PC-3 (cell line): ENCODE measurements around the gene APOL2. TPM values are rescaled to one million over a fixed set of nuclear protein-coding genes. Genes with fewer than 3 reads are reported as not detected.

Experiments used
- ATAC-seq: fragments of 200-7000 bp; cut with Tn5 transposase; 2 replicates; pipeline ENCODE4 v1.9.1; 2020; ENCODE audit warnings: mild to moderate bottlenecking, moderate library complexity
- BruUV-seq: library from RNA; stranded (reverse); fragments of 400-500 nt; replicated peaks from 2 replicates; lab custom pipeline; 2021; lab: Mats Ljungman, UMichigan
- CTCF ChIA-PET: fragments of 300-600 bp; sonication (Branson Sonifier 250); formaldehyde crosslinking; loops from one replicate; lab custom pipeline; 2022; ENCODE audit warnings: antibody characterized with exemption; lab: Charles Lee
- POLR2A ChIA-PET: fragments of 300-600 bp; sonication (Branson Sonifier 250); formaldehyde crosslinking; loops from one replicate; lab custom pipeline; 2022; ENCODE audit warnings: antibody characterized with exemption; ENCODE audit not compliant: unreplicated experiment; lab: Charles Lee
- DNase-seq: peaks from one replicate; pipeline ENCODE4 v3.0.0-alpha.2; 2015
- H2AFZ ChIP-seq: fragments of 300-600 bp; sonication (generic); 2 replicates; pipeline ENCODE4 v1.6.0; 2016; ENCODE audit warnings: antibody characterized with exemption, low read length
- H3F3A ChIP-seq: fragments of 300-600 bp; sonication (generic); one replicate; pipeline ENCODE4 v1.6.0; 2017; ENCODE audit warnings: antibody characterized with exemption, low read length, control low read depth, mild to moderate bottlenecking; ENCODE audit not compliant: unreplicated experiment
- H3K27ac ChIP-seq: fragments of 300-600 bp; sonication (generic); 2 replicates; pipeline ENCODE4 v1.5.1; 2016; ENCODE audit warnings: mild to moderate bottlenecking, low read length
- H3K27me3 ChIP-seq: fragments of 300-600 bp; sonication (generic); 2 replicates; pipeline ENCODE4 v1.6.1; 2016; ENCODE audit warnings: low read length, mixed read lengths
- H3K36me3 ChIP-seq: fragments of 300-600 bp; sonication (generic); 2 replicates; pipeline ENCODE4 v1.6.1; 2016; ENCODE audit warnings: low read depth, mixed run types, low read length, mixed read lengths
- H3K4me1 ChIP-seq: fragments of 300-600 bp; sonication (generic); 2 replicates; pipeline ENCODE4 v1.5.1; 2016; ENCODE audit warnings: low read length; ENCODE audit not compliant: insufficient read depth
- H3K4me2 ChIP-seq: fragments of 300-600 bp; sonication (generic); 2 replicates; pipeline ENCODE4 v1.6.0; 2016; ENCODE audit warnings: low read length
- H3K4me3 ChIP-seq: fragments of 300-600 bp; sonication (generic); 2 replicates; pipeline ENCODE4 v1.5.1; 2016; ENCODE audit warnings: mild to moderate bottlenecking, low read length, mixed read lengths
- H3K79me2 ChIP-seq: fragments of 300-600 bp; sonication (generic); 2 replicates; pipeline ENCODE4 v1.6.1; 2017; ENCODE audit warnings: low read length, mixed read lengths
- H3K9ac ChIP-seq: fragments of 300-600 bp; sonication (generic); 2 replicates; pipeline ENCODE4 v1.6.0; 2016; ENCODE audit warnings: mild to moderate bottlenecking, low read length
- H3K9me2 ChIP-seq: fragments of 300-600 bp; sonication (generic); replicated peaks from 2 replicates; pipeline ENCODE4 v1.6.1; 2016; ENCODE audit warnings: mixed run types, low read length, mixed read lengths
- H3K9me3 ChIP-seq: fragments of 300-600 bp; sonication (generic); 2 replicates; pipeline ENCODE4 v1.6.1; 2016; ENCODE audit warnings: low read length, mixed read lengths
- H4K20me1 ChIP-seq: fragments of 300-600 bp; sonication (generic); 2 replicates; pipeline ENCODE4 v1.6.1; 2016; ENCODE audit warnings: low read length, mixed read lengths
- CTCF ChIP-seq: fragments of 300-600 bp; sonication (generic); conservative IDR thresholded peaks from 2 replicates; pipeline ENCODE4 v1.5.1; 2017; ENCODE audit warnings: antibody characterized with exemption, low read depth, mild to moderate bottlenecking, low read length
- EZH2 ChIP-seq: fragments of 300-600 bp; sonication (generic); IDR thresholded peaks from one replicate; pipeline ENCODE4 v1.6.1; 2017; ENCODE audit warnings: antibody characterized with exemption, mild to moderate bottlenecking, low read length; ENCODE audit not compliant: unreplicated experiment
- EZH2phosphoT487 ChIP-seq: fragments of 300-600 bp; sonication (generic); IDR thresholded peaks from 2 replicates; pipeline ENCODE4 v1.6.1; 2018; ENCODE audit warnings: mild to moderate bottlenecking, antibody characterized with exemption, low read length, borderline replicate concordance
- intact Hi-C: fragments of 100-400 bp; cut with micrococcal nuclease; formaldehyde crosslinking; loops from 2 replicates; pipeline ENCODE4 v1.9.0; 2023
- total RNA-seq: library from RNA; depleted of rRNA; stranded (reverse); fragments of >200 nt; gene quantifications from 2 replicates; pipeline ENCODE4 v1.2.3, GENCODE V29; 2014

The APOL2 gene
- total RNA-seq, 1 experiment from 2014 or later, result 9.7 TPM

DNA sequence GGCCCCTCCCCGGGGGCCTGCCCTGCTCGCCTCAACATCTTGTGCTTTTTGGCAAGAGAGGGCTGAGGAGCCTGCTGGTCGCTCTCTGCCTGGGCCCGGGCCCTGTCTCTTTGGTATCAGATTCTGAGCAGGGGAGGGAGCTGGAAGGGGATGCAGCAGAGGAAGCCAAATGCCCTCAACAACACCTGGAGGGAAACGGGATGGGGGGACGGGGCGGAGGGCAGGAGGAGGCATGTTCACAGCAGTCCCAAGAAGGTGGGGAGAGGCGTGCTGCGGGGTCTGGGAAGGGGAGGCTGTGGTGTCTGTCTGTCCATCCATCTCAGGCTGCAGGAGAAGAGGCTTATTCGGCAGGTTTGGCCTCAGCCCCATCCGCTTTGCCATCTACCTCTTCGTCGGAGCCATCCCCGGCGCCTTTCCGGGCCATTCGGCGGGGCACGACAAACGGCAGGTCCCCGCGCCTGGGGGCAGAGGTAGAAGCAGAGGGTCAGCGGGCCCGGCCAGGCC is 43.1 kb upstream of the APOL2 start:
- Histone ChIP-seq H3K4me1 (no peaks in the 10 kb centered on the region), H3F3A (no peaks in the 10 kb centered on the region), H3K27ac (no peak overlapping the region), H3K79me2 (no peaks in the 10 kb centered on the region), H3K9ac (no peak overlapping the region), H3K9me3 (no peaks in the 10 kb centered on the region), H3K36me3 (peaks cover 52% of the 10 kb centered on the region), H3K4me2 (no peak overlapping the region), H3K9me2 (no peaks in the 10 kb centered on the region), H2AFZ (no peak overlapping the region), H3K4me3 (no peak overlapping the region), H4K20me1 (no peaks in the 10 kb centered on the region), H3K27me3 (no peaks in the 10 kb centered on the region)
- no peak for DNase-seq
- ChIA-PET CTCF (no interaction called here), POLR2A (no interaction called here)
- intact Hi-C loops, result no loop called here
- TF ChIP-seq CTCF, result no peak
- TF ChIP-seq EZH2phosphoT487, result no peak
- TF ChIP-seq EZH2, result no peak
- no peak for ATAC-seq
- BruUV-seq, result no TSS peak

GRCh38 chr22:36281781-36282327 is 42.5 kb upstream of the APOL2 start:
- intact Hi-C loops, result no loop called here
- Histone ChIP-seq H3K9ac (no peak overlapping the region), H4K20me1 (no peaks in the 10 kb centered on the region), H3K79me2 (no peaks in the 10 kb centered on the region), H3K4me1 (no peaks in the 10 kb centered on the region), H3K9me3 (no peaks in the 10 kb centered on the region), H3F3A (no peaks in the 10 kb centered on the region), H3K27me3 (no peaks in the 10 kb centered on the region), H2AFZ (no peak overlapping the region), H3K36me3 (peaks cover 48% of the 10 kb centered on the region), H3K4me2 (no peak overlapping the region), H3K9me2 (no peaks in the 10 kb centered on the region), H3K4me3 (no peak overlapping the region), H3K27ac (no peak overlapping the region)
- ChIA-PET POLR2A (no interaction called here), CTCF (no interaction called here)
- DNase-seq (no peak), ATAC-seq (no peak)
- TF ChIP-seq EZH2phosphoT487 (no peak), CTCF (no peak), EZH2 (no peak)
- BruUV-seq, result TSS peak; percentile 64

GRCh38 chr22:36280379-36280778 is 41.1 kb upstream of the APOL2 start:
- Histone ChIP-seq H3K36me3 (peaks cover 35% of the 10 kb centered on the region), H3K9ac (no peak overlapping the region), H3K4me3 (no peak overlapping the region), H3K79me2 (no peaks in the 10 kb centered on the region), H2AFZ (no peak overlapping the region), H3K4me1 (no peaks in the 10 kb centered on the region), H4K20me1 (no peaks in the 10 kb centered on the region), H3F3A (no peaks in the 10 kb centered on the region), H3K4me2 (no peak overlapping the region), H3K27me3 (no peaks in the 10 kb centered on the region), H3K27ac (no peak overlapping the region), H3K9me2 (no peaks in the 10 kb centered on the region), H3K9me3 (no peaks in the 10 kb centered on the region)
- TF ChIP-seq EZH2phosphoT487, result no peak
- TF ChIP-seq EZH2, result no peak
- no peak for TF ChIP-seq CTCF
- POLR2A ChIA-PET, result no interaction called here
- BruUV-seq, result no TSS peak
- no peak for ATAC-seq
- intact Hi-C loops, result no loop called here
- DNase-seq, result no peak
- CTCF ChIA-PET, result interaction anchor here (0.7 kb wide), 1 partner anchor 124 kb away, joined by 5 read pairs; no protein-coding TSS in a partner anchor
